ENCODE measurements around the gene GPX2. TPM values are rescaled to one million over a fixed set of nuclear protein-coding genes. Genes with fewer than 3 reads are reported as not detected.

Gene GPX2
- total and polyA plus RNA-seq, 12 donors, result 0.31 to 1.4 (median 0.55) TPM; not detected in 8

- TF ChIP-seq CTCF (IDR thresholded peaks at IDR 0.05), result no peak
- TF ChIP-seq POLR2A (IDR thresholded peaks at IDR 0.05), result no peak
- H3K27me3 ChIP-seq, result no peaks in the 10 kb centered on the region
- 73 to 75% (median 75%) methylated on average over 5 of the region's 5 CpGs for WGBS, 4 donors
- H3K27ac ChIP-seq, result no peak overlapping the region
- intact Hi-C loops (cut with DNase I), result no loop called here
- no peak for DNase-seq
- H3K9me3 ChIP-seq (replicated peaks in 1 of 3), result no peaks in the 10 kb centered on the region
- H3K4me3 ChIP-seq, result no peak overlapping the region
- H3K36me3 ChIP-seq (replicated peaks in 1 of 2), result no peaks in the 10 kb centered on the region
- H3K4me1 ChIP-seq (replicated peaks in 1 of 2), result no peaks in the 10 kb centered on the region
Measured at GRCh38 chr14:64960762-64961276, 18.3 kb upstream of the GPX2 start.

- DNase-seq, result no peak
- intact Hi-C loops (cut with DNase I), result no loop called here
- WGBS, 4 donors, result 89 to 96% (median 93%) methylated on average over 5 of the region's 5 CpGs
Measured at GRCh38 chr14:64958743-64959142, 16.2 kb upstream of the GPX2 start.

GRCh38 chr14:64958201-64958600 is 15.7 kb upstream of the GPX2 start:
- no peak overlapping the region for H3K27ac ChIP-seq
- H3K27me3 ChIP-seq, result no peaks in the 10 kb centered on the region
- intact Hi-C loops (cut with DNase I), result no loop called here
- DNase-seq, result no peak
- no peaks in the 10 kb centered on the region for H3K4me1 ChIP-seq (replicated peaks in 1 of 2)
- H3K4me3 ChIP-seq, result no peak overlapping the region
- 86 to 99% (median 94%) methylated on average over 1 to 2 of the region's 2 CpGs for WGBS, 4 donors
- H3K9me3 ChIP-seq (replicated peaks in 1 of 3), result no peaks in the 10 kb centered on the region
- TF ChIP-seq POLR2A (IDR thresholded peaks at IDR 0.05) (no peak), CTCF (IDR thresholded peaks at IDR 0.05) (no peak)
- H3K36me3 ChIP-seq (replicated peaks in 1 of 2), result no peaks in the 10 kb centered on the region

More at GRCh38 chr14:64958743-64959142, 16.2 kb upstream of the GPX2 start:
- H3K4me1 ChIP-seq (replicated peaks in 1 of 2), result no peaks in the 10 kb centered on the region
- H3K4me3 ChIP-seq, result no peak overlapping the region
- no peak overlapping the region for H3K27ac ChIP-seq
- H3K36me3 ChIP-seq (replicated peaks in 1 of 2), result no peaks in the 10 kb centered on the region
- H3K9me3 ChIP-seq (replicated peaks in 1 of 3), result no peaks in the 10 kb centered on the region
- no peaks in the 10 kb centered on the region for H3K27me3 ChIP-seq
- no peak for TF ChIP-seq POLR2A (IDR thresholded peaks at IDR 0.05)
- TF ChIP-seq CTCF (IDR thresholded peaks at IDR 0.05), result no peak

GRCh38 chr14:64956697-64957406 is 14.3 kb upstream of the GPX2 start:
- DNase-seq, result no peak
- no peak for TF ChIP-seq POLR2A (IDR thresholded peaks at IDR 0.05)
- no peak for TF ChIP-seq CTCF (IDR thresholded peaks at IDR 0.05)
- intact Hi-C loops (cut with DNase I), result no loop called here
- Histone ChIP-seq H3K27ac (no peak overlapping the region), H3K4me1 (replicated peaks in 1 of 2) (no peaks in the 10 kb centered on the region), H3K9me3 (replicated peaks in 1 of 3) (no peaks in the 10 kb centered on the region), H3K4me3 (no peak overlapping the region), H3K36me3 (replicated peaks in 1 of 2) (no peaks in the 10 kb centered on the region), H3K27me3 (no peaks in the 10 kb centered on the region)
- 91 to 94% (median 92%) methylated on average over 8 of the region's 8 CpGs for WGBS, 4 donors
